H54 (cell line): ENCODE measurements around the gene ZBED6.
"Not testable (repeated sequence)": the region's sequence is repeated elsewhere in the genome, so short reads cannot be mapped to it uniquely, and the experiment has no call there.

Experiments used
- DNase-seq: peaks from one replicate; pipeline ENCODE4 v3.0.0; 2011; ENCODE audit warnings: low spot score, mixed read lengths; ENCODE audit not compliant: insufficient read length
- FAIRE-seq: peaks from 3 replicates; lab custom pipeline; 2011; peaks lifted over from hg19 to GRCh38; lab: Jason Lieb, UNC
- POLR2A ChIP-seq: IDR thresholded peaks from 2 replicates; pipeline ENCODE4 v1.6.1; 2011; ENCODE audit warnings: low read depth, mild to moderate bottlenecking, low read length

ZBED6 gene

GRCh38 chr1:203769505-203770343 lies 25.7 kb upstream of the ZBED6 start:
- TF ChIP-seq POLR2A: no peak
- FAIRE-seq: no peak
- no peak for DNase-seq

- no peak for DNase-seq
- no peak for TF ChIP-seq POLR2A
- FAIRE-seq: no peak
These were observed 23.5 kb upstream of the ZBED6 start for GRCh38 chr1:203771901-203772301.

- FAIRE-seq (no peak), DNase-seq (no peak)
- no peak for TF ChIP-seq POLR2A
These were observed 22.6 kb upstream of the ZBED6 start for GRCh38 chr1:203772836-203773235.

GRCh38 chr1:203776636-203777035 lies 18.8 kb upstream of the ZBED6 start:
- TF ChIP-seq POLR2A: no peak
- FAIRE-seq (no peak), DNase-seq (no peak)

- no peak for DNase-seq
- no peak for TF ChIP-seq POLR2A
- FAIRE-seq: no peak
These were observed 17.8 kb upstream of the ZBED6 start for GRCh38 chr1:203777596-203777995.

- FAIRE-seq (no peak), DNase-seq (no peak)
- TF ChIP-seq POLR2A: no peak
These were observed 17.3 kb upstream of the ZBED6 start for GRCh38 chr1:203778146-203778545.

GRCh38 chr1:203778789-203779188 lies 16.6 kb upstream of the ZBED6 start:
- FAIRE-seq: no peak
- no peak for DNase-seq
- TF ChIP-seq POLR2A: no peak

GRCh38 chr1:203781962-203782361 lies 13.5 kb upstream of the ZBED6 start:
- TF ChIP-seq POLR2A: no peak
- DNase-seq: no peak
- FAIRE-seq: no peak

- DNase-seq: no peak
- no peak for TF ChIP-seq POLR2A
- FAIRE-seq: no peak
These were observed 5.5 kb upstream of the ZBED6 start for GRCh38 chr1:203789966-203790365.

- DNase-seq: no peak
- no peak for FAIRE-seq
- TF ChIP-seq POLR2A: no peak
These were observed 3.9 kb upstream of the ZBED6 start for GRCh38 chr1:203791498-203791897.

- TF ChIP-seq POLR2A: no peak
- FAIRE-seq (no peak), DNase-seq (no peak)
These were observed 2.9 kb upstream of the ZBED6 start for GRCh38 chr1:203792486-203792885.

GRCh38 chr1:203793561-203793960 lies 1.9 kb upstream of the ZBED6 start:
- FAIRE-seq, DNase-seq: not testable (repeated sequence)

GRCh38 chr1:203794764-203795440 lies 521 bp upstream of the ZBED6 start:
- DNase-seq (no peak), FAIRE-seq (no peak)
- no peak for TF ChIP-seq POLR2A

GRCh38 chr1:203796236-203796605 lies 798 bp downstream of the ZBED6 start:
- DNase-seq: no peak
- no peak for TF ChIP-seq POLR2A
- no peak for FAIRE-seq

GRCh38 chr1:203797216-203797615 lies 1.8 kb downstream of the ZBED6 start:
- DNase-seq: no peak
- TF ChIP-seq POLR2A: no peak
- FAIRE-seq: no peak
